Trophoblast cell (in vitro differentiated cells and primary cell): ENCODE data around the gene DHPS.

ENCODE experiments used
- DNase-seq, 2 donors: peaks; one replicate each; pipeline ENCODE4 v3.0.0-alpha.2; 2016
- H2AFZ ChIP-seq: 2 replicates; pipeline ENCODE4 v1.6.1; 2013; ENCODE audit warnings: low read length, moderate library complexity, mild to moderate bottlenecking; ENCODE audit not compliant: insufficient read depth, poor library complexity
- H2AK5ac ChIP-seq: 2 replicates; pipeline ENCODE4 v1.6.1; 2013; ENCODE audit warnings: mild to moderate bottlenecking, low read length
- H2BK120ac ChIP-seq: 2 replicates; pipeline ENCODE4 v1.6.1; 2013; ENCODE audit warnings: low read length, mild to moderate bottlenecking, moderate library complexity; ENCODE audit not compliant: insufficient read depth, poor library complexity
- H2BK12ac ChIP-seq: 2 replicates; pipeline ENCODE4 v1.6.1; 2013; ENCODE audit warnings: mild to moderate bottlenecking, low read length, moderate library complexity
- H2BK5ac ChIP-seq: 2 replicates; pipeline ENCODE4 v1.6.1; 2013; ENCODE audit warnings: low read length, low read depth, moderate library complexity, mild to moderate bottlenecking; ENCODE audit not compliant: poor library complexity
- H3K14ac ChIP-seq: 2 replicates; pipeline ENCODE4 v1.6.1; 2013; ENCODE audit warnings: mild to moderate bottlenecking, low read length
- H3K18ac ChIP-seq: 2 replicates; pipeline ENCODE4 v1.6.1; 2013; ENCODE audit warnings: mild to moderate bottlenecking, low read length
- H3K23ac ChIP-seq: 2 replicates; pipeline ENCODE4 v1.6.1; 2013; ENCODE audit warnings: low read length
- H3K27ac ChIP-seq: 2 replicates; pipeline ENCODE4 v1.5.1; 2013; ENCODE audit warnings: low read depth, mild to moderate bottlenecking, inconsistent platforms, low read length, moderate library complexity
- H3K27me3 ChIP-seq: 2 replicates; pipeline ENCODE4 v1.6.1; 2013; ENCODE audit warnings: inconsistent platforms, mild to moderate bottlenecking, low read length, moderate library complexity; ENCODE audit not compliant: insufficient read depth
- H3K36me3 ChIP-seq, 2 experiments: 1 replicate in 1 of 2; 2 replicates in 1 of 2; pipeline ENCODE4 v1.6.1; 2013; ENCODE audit warnings: low read length in 2 of 2, mild to moderate bottlenecking in 2 of 2, moderate library complexity in 1 of 2; ENCODE audit not compliant: insufficient read depth in 2 of 2, control insufficient read depth in 1 of 2
- H3K4ac ChIP-seq: 2 replicates; pipeline ENCODE4 v1.6.1; 2013; ENCODE audit warnings: low read depth, mild to moderate bottlenecking, low read length, moderate library complexity
- H3K4me1 ChIP-seq, 2 experiments: 1 replicate in 1 of 2; 2 replicates in 1 of 2; pipeline ENCODE4 v1.6.1; 2013; ENCODE audit warnings: low read length in 2 of 2, mild to moderate bottlenecking in 2 of 2, moderate library complexity in 1 of 2; ENCODE audit not compliant: insufficient read depth in 2 of 2, control insufficient read depth in 1 of 2
- H3K4me2 ChIP-seq: 2 replicates; pipeline ENCODE4 v1.6.1; 2013; ENCODE audit warnings: inconsistent platforms, mild to moderate bottlenecking, low read length, moderate library complexity
- H3K4me3 ChIP-seq: 2 replicates; pipeline ENCODE4 v1.5.1; 2013; ENCODE audit warnings: mild to moderate bottlenecking, low read depth, low read length, inconsistent platforms
- H3K79me1 ChIP-seq: one replicate; pipeline ENCODE4 v1.6.1; 2013; ENCODE audit warnings: low read length
- H3K79me2 ChIP-seq: 2 replicates; pipeline ENCODE4 v1.6.1; 2013; ENCODE audit warnings: low read length, mild to moderate bottlenecking; ENCODE audit not compliant: control insufficient read depth, insufficient read depth, poor library complexity
- H3K9ac ChIP-seq: 2 replicates; pipeline ENCODE4 v1.6.1; 2013; ENCODE audit warnings: mild to moderate bottlenecking, low read length
- H3K9me3 ChIP-seq: 2 replicates; pipeline ENCODE4 v1.6.1; 2013; ENCODE audit warnings: low read depth, mild to moderate bottlenecking, control low read depth, inconsistent platforms, low read length; ENCODE audit not compliant: insufficient read depth
- H4K12ac ChIP-seq: 2 replicates; pipeline ENCODE4 v1.6.1; 2013; ENCODE audit warnings: low read depth, mild to moderate bottlenecking, low read length, moderate library complexity
- H4K8ac ChIP-seq: 2 replicates; pipeline ENCODE4 v1.6.1; 2013; ENCODE audit warnings: low read depth, mild to moderate bottlenecking, low read length, moderate library complexity
- H4K91ac ChIP-seq: one replicate; pipeline ENCODE4 v1.6.1; 2013; ENCODE audit warnings: low read depth, mild to moderate bottlenecking, low read length, moderate library complexity
- WGBS: extraction: QIAGEN DNeasy Blood & Tissue Kit; methylation state at CpG from one replicate; pipeline ENCODE4 v1.1.7; 2013; ENCODE audit warnings: missing lambda C conversion rate; ENCODE audit not compliant: insufficient read length, insufficient coverage; ENCODE audit errors: extremely low coverage; 5-methylcytosine and 5-hydroxymethylcytosine counted together

DHPS gene

GRCh38 chr19:12675940-12676339, 5.7 kb downstream of the DHPS start:
- H2AFZ ChIP-seq, result no peak overlapping the region
- no peak overlapping the region for H3K27ac ChIP-seq
- no peak overlapping the region for H3K4me3 ChIP-seq
- no peak overlapping the region for H3K14ac ChIP-seq
- H3K36me3 ChIP-seq, result peaks cover 59 to 60% of the 10 kb centered on the region in 2 experiments
- no peak overlapping the region for H2BK12ac ChIP-seq
- no peaks in the 10 kb centered on the region for H3K79me2 ChIP-seq
- WGBS, result no CpG with 5 or more reads among the region's 15 CpGs
- H3K23ac ChIP-seq, result no peak overlapping the region
- H3K4ac ChIP-seq, result no peak overlapping the region
- H3K18ac ChIP-seq, result no peak overlapping the region
- no peaks in the 10 kb centered on the region for H3K79me1 ChIP-seq
- no peak overlapping the region for H4K12ac ChIP-seq
- no peak overlapping the region for H3K9ac ChIP-seq
- DNase-seq, result no peak
- no peak overlapping the region for H3K4me2 ChIP-seq
- H2AK5ac ChIP-seq, result no peak overlapping the region
- no peak overlapping the region for H4K91ac ChIP-seq
- H2BK5ac ChIP-seq, result no peak overlapping the region
- peaks cover 5% of the 10 kb centered on the region for H3K9me3 ChIP-seq
- H2BK120ac ChIP-seq, result no peak overlapping the region
- H3K4me1 ChIP-seq, result no peaks in the 10 kb centered on the region
- no peaks in the 10 kb centered on the region for H3K27me3 ChIP-seq
- H4K8ac ChIP-seq, result no peak overlapping the region

- H4K12ac ChIP-seq, result no peak overlapping the region
- no peak overlapping the region for H2BK12ac ChIP-seq
- peaks cover 4% of the 10 kb centered on the region in 2 experiments for H3K4me1 ChIP-seq
- H3K79me1 ChIP-seq, result no peaks in the 10 kb centered on the region
- no peak overlapping the region for H2AK5ac ChIP-seq
- H3K9ac ChIP-seq, result no peak overlapping the region
- no peak overlapping the region for H3K14ac ChIP-seq
- no peak overlapping the region for H3K4me3 ChIP-seq
- DNase-seq, result no peak
- no peak overlapping the region for H4K8ac ChIP-seq
- no peak overlapping the region for H2BK120ac ChIP-seq
- H3K36me3 ChIP-seq, result peaks cover 59 to 63% of the 10 kb centered on the region in 2 experiments
- H3K9me3 ChIP-seq, result peaks cover 5% of the 10 kb centered on the region
- H3K23ac ChIP-seq, result no peak overlapping the region
- no peaks in the 10 kb centered on the region for H3K27me3 ChIP-seq
- H3K4ac ChIP-seq, result no peak overlapping the region
- no peaks in the 10 kb centered on the region for H3K79me2 ChIP-seq
- WGBS, result no CpG with 5 or more reads among the region's 10 CpGs
- no peak overlapping the region for H3K27ac ChIP-seq
- H2BK5ac ChIP-seq, result no peak overlapping the region
- no peak overlapping the region for H3K4me2 ChIP-seq
- no peak overlapping the region for H3K18ac ChIP-seq
- H4K91ac ChIP-seq, result no peak overlapping the region
- H2AFZ ChIP-seq, result no peak overlapping the region
Observed at GRCh38 chr19:12675399-12675798, 6.3 kb downstream of the DHPS start.

GRCh38 chr19:12672744-12673143, 8.9 kb downstream of the DHPS start:
- H2BK12ac ChIP-seq, result no peak overlapping the region
- H3K27me3 ChIP-seq, result no peaks in the 10 kb centered on the region
- no peak overlapping the region for H4K91ac ChIP-seq
- H3K18ac ChIP-seq, result no peak overlapping the region
- H2BK120ac ChIP-seq, result no peak overlapping the region
- no peak for DNase-seq
- peaks cover 45 to 50% of the 10 kb centered on the region in 2 experiments for H3K36me3 ChIP-seq
- H2BK5ac ChIP-seq, result no peak overlapping the region
- H2AFZ ChIP-seq, result no peak overlapping the region
- no peak overlapping the region for H3K14ac ChIP-seq
- no peak overlapping the region for H3K4ac ChIP-seq
- no peak overlapping the region for H3K4me3 ChIP-seq
- H3K79me1 ChIP-seq, result peaks cover 11% of the 10 kb centered on the region
- H4K8ac ChIP-seq, result no peak overlapping the region
- peaks cover 3% of the 10 kb centered on the region for H3K9me3 ChIP-seq
- WGBS, result no CpG with 5 or more reads among the region's 10 CpGs
- H3K4me2 ChIP-seq, result no peak overlapping the region
- H2AK5ac ChIP-seq, result no peak overlapping the region
- no peak overlapping the region for H3K23ac ChIP-seq
- peaks cover 6% of the 10 kb centered on the region for H3K79me2 ChIP-seq
- peaks cover 15 to 16% of the 10 kb centered on the region in 2 experiments for H3K4me1 ChIP-seq
- peak overlapping the region; percentile 20 for H4K12ac ChIP-seq
- no peak overlapping the region for H3K9ac ChIP-seq
- H3K27ac ChIP-seq, result no peak overlapping the region

- Histone ChIP-seq H3K4me3 (peak overlapping the region; percentile 87), H3K9ac (peak overlapping the region; percentile 86), H2BK12ac (no peak overlapping the region), H3K27ac (peak overlapping the region; percentile 77), H2BK120ac (no peak overlapping the region), H3K23ac (no peak overlapping the region), H4K12ac (no peak overlapping the region), H4K8ac (peak overlapping the region; percentile 96), H3K79me1 (peaks cover 11% of the 10 kb centered on the region), H3K79me2 (peaks cover 10% of the 10 kb centered on the region), H3K4me2 (peak overlapping the region; percentile 91), H2BK5ac (no peak overlapping the region), H3K36me3 (peaks cover 31 to 34% of the 10 kb centered on the region in 2 experiments), H2AFZ (peak overlapping the region; percentile 13), H3K4me1 (peaks cover 20 to 27% of the 10 kb centered on the region in 2 experiments), H4K91ac (no peak overlapping the region), H3K9me3 (peaks cover 1% of the 10 kb centered on the region), H2AK5ac (no peak overlapping the region), H3K27me3 (no peaks in the 10 kb centered on the region), H3K18ac (no peak overlapping the region), H3K4ac (peak overlapping the region; percentile 12), H3K14ac (no peak overlapping the region)
- DNase-seq, result no peak
- no CpG with 5 or more reads among the region's 26 CpGs for WGBS
Observed at GRCh38 chr19:12670159-12670928, 11.3 kb downstream of the DHPS start.
